Parietal lobe (tissue), 2 donors: Measurements from ENCODE around the gene ICAM1. TPM values are rescaled to one million over a fixed set of nuclear protein-coding genes. Genes with fewer than 3 reads are reported as not detected.

Source experiments
- small RNA-seq: library from RNA; depleted of rRNA; stranded (forward); fragments of <200 nt; gene quantifications from one replicate; pipeline ENCODE3, GENCODE V24; 2014; ENCODE audit warnings: low replicate concordance
- total RNA-seq: library from RNA; depleted of rRNA; stranded (reverse); fragments of >200 nt; gene quantifications from one replicate; pipeline ENCODE4 v1.2.3, GENCODE V29; 2014

ICAM1 gene
- total RNA-seq: 1.3 TPM

GRCh38 chr19:10270616-10271394 is at the start of gene ICAM1:
Gene ICAM1, plus strand, starts transcription at chr19:10271120. Its CDS starts 40 bp downstream, at chr19:10271160.

GRCh38 chr19:10230861-10231611 is 39.9 kb upstream of the ICAM1 start, which contains the start of gene S1PR2:
Gene S1PR2, minus strand, starts transcription at chr19:10231331. Its CDS starts 6,426 bp downstream, at chr19:10224905.

GRCh38 chr19:10251792-10252694 is 18.9 kb upstream of the ICAM1 start, which contains the start of gene MRPL4:
Gene MRPL4, plus strand, starts transcription at chr19:10252214. Its CDS starts 40 bp downstream, at chr19:10252254.

GRCh38 chr19:10286803-10287737 is 16.1 kb downstream of the ICAM1 start, which contains the start of gene ICAM4:
Gene ICAM4, plus strand, starts transcription at chr19:10286955. Its CDS starts 58 bp downstream, at chr19:10287013.

GRCh38 chr19:10289836-10290356 is 19.0 kb downstream of the ICAM1 start, which contains the start of gene ICAM5:
Gene ICAM5, plus strand, starts transcription at chr19:10289952. Its CDS starts 92 bp downstream, at chr19:10290044.

GRCh38 chr19:10309423-10309822 is 38.5 kb downstream of the ICAM1 start, which contains the start of gene ZGLP1:
Gene ZGLP1, minus strand, starts transcription at chr19:10309815.

GRCh38 chr19:10315335-10316214 is 44.7 kb downstream of the ICAM1 start, which contains the start of gene FDX2:
Gene FDX2, minus strand, starts transcription at chr19:10316015. Its CDS starts 19 bp downstream, at chr19:10315996.

GRCh38 chr19:10332965-10333757 is 62.2 kb downstream of the ICAM1 start, which contains the start of gene RAVER1:
Gene RAVER1, minus strand, starts transcription at chr19:10333529. Its CDS starts 22 bp downstream, at chr19:10333507.

Small RNAs within 50 kb of the gene (small RNA-seq; reads per million reads assigned to genes)
- gene AC011511.1 (not detected), gene AC011511.4 (not detected), gene MIR4322 (not detected)

Other genes with a start within 250 kb of the ICAM1 start
- gene SHFL, start 184.8 kb upstream of the ICAM1 start, total RNA-seq: 6.6 TPM
- not detected for gene ANGPTL6, start 168.4 kb upstream of the ICAM1 start, total RNA-seq
- gene PPAN, start 164.8 kb upstream of the ICAM1 start, total RNA-seq: 25.7 TPM
- gene P2RY11, start 159.4 kb upstream of the ICAM1 start, total RNA-seq: 6.3 TPM
- gene EIF3G, start 151.2 kb upstream of the ICAM1 start, total RNA-seq: 87.3 TPM
- 71.1 TPM for gene DNMT1, start 76.2 kb upstream of the ICAM1 start, total RNA-seq
- gene S1PR2, start 39.8 kb upstream of the ICAM1 start, total RNA-seq: 3.1 TPM
- gene MRPL4, start 18.9 kb upstream of the ICAM1 start, total RNA-seq: 15.0 TPM
- not detected for gene ICAM4, start 15.8 kb downstream of the ICAM1 start, total RNA-seq
- gene ICAM5, start 18.8 kb downstream of the ICAM1 start, total RNA-seq: 4.1 TPM
- 5.9 TPM for gene ZGLP1, start 38.7 kb downstream of the ICAM1 start, total RNA-seq
- 18.2 TPM for gene FDX2, start 44.9 kb downstream of the ICAM1 start, total RNA-seq
- gene RAVER1, start 62.4 kb downstream of the ICAM1 start, total RNA-seq: 5.9 TPM
- 0.63 TPM for gene ICAM3, start 68.5 kb downstream of the ICAM1 start, total RNA-seq
- gene TYK2, start 109.5 kb downstream of the ICAM1 start, total RNA-seq: 67.6 TPM
- gene CDC37, start 132.4 kb downstream of the ICAM1 start, total RNA-seq: 52.6 TPM
- gene PDE4A, start 149.4 kb downstream of the ICAM1 start, total RNA-seq: 7.8 TPM
- gene KEAP1, start 232.2 kb downstream of the ICAM1 start, total RNA-seq: 38.5 TPM
- gene S1PR5, start 246.3 kb downstream of the ICAM1 start, total RNA-seq: not detected